Effector memory CD4-positive, alpha-beta T cell (primary cell): ENCODE results near the gene OR1A2.
"Not testable (repeated sequence)": the region's sequence is repeated elsewhere in the genome, so short reads cannot be mapped to it uniquely, and the experiment has no call there.

ENCODE experiments used
- DNase-seq, 3 donors: peaks; one replicate each; pipeline ENCODE4 v3.0.0-alpha.2; 2020
- H3K27ac ChIP-seq: 2 replicates; pipeline ENCODE4 v1.7.0; 2013; ENCODE audit warnings: mild to moderate bottlenecking, low read length, moderate library complexity; ENCODE audit not compliant: insufficient read depth, poor library complexity, severe bottlenecking
- H3K27me3 ChIP-seq: replicated peaks from 2 replicates; pipeline ENCODE4 v1.7.0; 2013; ENCODE audit warnings: mild to moderate bottlenecking, low read length; ENCODE audit not compliant: insufficient read depth, control insufficient read depth, poor library complexity, severe bottlenecking
- H3K36me3 ChIP-seq: 2 replicates; pipeline ENCODE4 v1.7.0; 2013; ENCODE audit warnings: mild to moderate bottlenecking, low read length, moderate library complexity; ENCODE audit not compliant: control insufficient read depth, insufficient read depth
- H3K4me1 ChIP-seq: 2 replicates; pipeline ENCODE4 v1.7.0; 2013; ENCODE audit warnings: low read length, mild to moderate bottlenecking; ENCODE audit not compliant: control insufficient read depth, insufficient read depth, poor library complexity, severe bottlenecking
- H3K4me3 ChIP-seq: 2 replicates; pipeline ENCODE4 v1.7.0; 2013; ENCODE audit warnings: low read length, low read depth, mild to moderate bottlenecking; ENCODE audit not compliant: insufficient read depth, poor library complexity, severe bottlenecking
- H3K9me3 ChIP-seq: 2 replicates; pipeline ENCODE4 v1.7.0; 2013; ENCODE audit warnings: mild to moderate bottlenecking, low read length, moderate library complexity; ENCODE audit not compliant: control insufficient read depth

The OR1A2 gene

GRCh38 chr17:3222505-3222904 is 25.2 kb downstream of the OR1A2 start:
- H3K27me3 ChIP-seq = no peaks in the 10 kb centered on the region
- H3K4me3 ChIP-seq = no peak overlapping the region
- H3K27ac ChIP-seq = no peak overlapping the region
- no peaks in the 10 kb centered on the region for H3K9me3 ChIP-seq
- H3K4me1 ChIP-seq = no peaks in the 10 kb centered on the region
- no peaks in the 10 kb centered on the region for H3K36me3 ChIP-seq
- no peak for DNase-seq

GRCh38 chr17:3224721-3225352 is 27.5 kb downstream of the OR1A2 start:
- H3K9me3 ChIP-seq, H3K4me1 ChIP-seq, H3K36me3 ChIP-seq, DNase-seq, H3K27me3 ChIP-seq, H3K4me3 ChIP-seq, H3K27ac ChIP-seq: not testable (repeated sequence)

GRCh38 chr17:3232300-3232699 is 35.0 kb downstream of the OR1A2 start:
- H3K36me3 ChIP-seq, H3K9me3 ChIP-seq, DNase-seq, H3K4me1 ChIP-seq, H3K27me3 ChIP-seq, H3K4me3 ChIP-seq, H3K27ac ChIP-seq: not testable (repeated sequence)

- not testable (repeated sequence) for H3K4me3 ChIP-seq, DNase-seq, H3K4me1 ChIP-seq, H3K27me3 ChIP-seq, H3K36me3 ChIP-seq, H3K27ac ChIP-seq, H3K9me3 ChIP-seq
Observed at GRCh38 chr17:3238685-3239084, 41.4 kb downstream of the OR1A2 start.

GRCh38 chr17:3241044-3241443 is 43.7 kb downstream of the OR1A2 start:
- H3K27ac ChIP-seq, DNase-seq, H3K4me1 ChIP-seq, H3K9me3 ChIP-seq, H3K4me3 ChIP-seq, H3K36me3 ChIP-seq, H3K27me3 ChIP-seq: not testable (repeated sequence)

GRCh38 chr17:3244841-3245240 is 47.5 kb downstream of the OR1A2 start:
- H3K36me3 ChIP-seq, H3K4me1 ChIP-seq, H3K27me3 ChIP-seq, H3K9me3 ChIP-seq, H3K27ac ChIP-seq, DNase-seq, H3K4me3 ChIP-seq: not testable (repeated sequence)
